GM12801 (cell line): Measurements from ENCODE around the gene EFCAB6.

Experiments
- TF ChIP-seq, protein P1 (sequence below): IDR thresholded peaks from one replicate; pipeline ENCODE4 v1.5.1; 2011; ENCODE audit warnings: control low read depth; ENCODE audit not compliant: insufficient read length; ENCODE audit errors: extremely low read depth

Gene EFCAB6

DNA sequence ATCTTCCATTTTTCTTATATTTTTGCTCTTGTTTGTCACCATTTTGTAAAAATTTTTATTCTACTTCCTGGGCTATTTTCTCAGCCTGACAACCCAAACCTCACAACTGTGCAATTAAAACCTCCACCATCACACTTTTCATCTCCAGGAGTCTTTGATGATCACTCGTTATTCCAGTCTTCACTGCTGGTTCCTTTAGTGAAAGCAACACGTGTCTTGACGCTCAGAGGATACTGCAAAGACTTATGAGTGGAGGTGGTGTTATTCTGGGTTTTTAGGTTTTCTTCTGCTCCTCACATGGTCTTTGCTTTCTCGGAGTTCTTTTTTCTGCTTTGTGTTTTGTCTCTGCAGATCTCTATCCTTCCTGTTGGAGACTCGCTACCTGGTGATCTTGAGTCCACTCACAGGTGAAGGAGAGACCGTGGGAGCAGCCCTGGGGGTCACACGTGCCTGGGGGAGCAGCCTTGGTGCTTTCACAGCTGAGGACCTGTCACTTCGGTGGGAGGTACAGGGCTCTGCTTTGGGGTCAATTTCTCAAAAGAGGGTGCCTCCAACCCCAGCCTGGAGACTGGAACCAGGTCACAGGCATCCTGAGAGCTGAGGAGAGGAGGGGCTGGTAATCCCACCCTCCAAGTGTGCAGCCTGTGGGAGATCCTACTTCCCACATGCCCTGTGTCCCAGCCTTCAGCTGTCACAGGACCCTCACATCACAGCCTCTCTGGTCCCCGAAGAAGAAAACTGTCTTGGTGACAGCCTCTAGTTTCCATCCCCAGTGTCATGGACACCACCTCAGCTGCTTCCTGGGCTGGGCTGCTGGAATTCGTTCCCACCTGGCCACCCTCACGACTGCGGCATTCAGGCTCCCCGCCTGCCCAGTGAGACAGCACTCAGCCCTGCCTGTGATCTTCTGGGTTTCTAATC is 39.2 kb upstream of the EFCAB6 start:
- TF ChIP-seq, protein P1, sequence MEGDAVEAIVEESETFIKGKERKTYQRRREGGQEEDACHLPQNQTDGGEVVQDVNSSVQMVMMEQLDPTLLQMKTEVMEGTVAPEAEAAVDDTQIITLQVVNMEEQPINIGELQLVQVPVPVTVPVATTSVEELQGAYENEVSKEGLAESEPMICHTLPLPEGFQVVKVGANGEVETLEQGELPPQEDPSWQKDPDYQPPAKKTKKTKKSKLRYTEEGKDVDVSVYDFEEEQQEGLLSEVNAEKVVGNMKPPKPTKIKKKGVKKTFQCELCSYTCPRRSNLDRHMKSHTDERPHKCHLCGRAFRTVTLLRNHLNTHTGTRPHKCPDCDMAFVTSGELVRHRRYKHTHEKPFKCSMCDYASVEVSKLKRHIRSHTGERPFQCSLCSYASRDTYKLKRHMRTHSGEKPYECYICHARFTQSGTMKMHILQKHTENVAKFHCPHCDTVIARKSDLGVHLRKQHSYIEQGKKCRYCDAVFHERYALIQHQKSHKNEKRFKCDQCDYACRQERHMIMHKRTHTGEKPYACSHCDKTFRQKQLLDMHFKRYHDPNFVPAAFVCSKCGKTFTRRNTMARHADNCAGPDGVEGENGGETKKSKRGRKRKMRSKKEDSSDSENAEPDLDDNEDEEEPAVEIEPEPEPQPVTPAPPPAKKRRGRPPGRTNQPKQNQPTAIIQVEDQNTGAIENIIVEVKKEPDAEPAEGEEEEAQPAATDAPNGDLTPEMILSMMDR = no peak

DNA sequence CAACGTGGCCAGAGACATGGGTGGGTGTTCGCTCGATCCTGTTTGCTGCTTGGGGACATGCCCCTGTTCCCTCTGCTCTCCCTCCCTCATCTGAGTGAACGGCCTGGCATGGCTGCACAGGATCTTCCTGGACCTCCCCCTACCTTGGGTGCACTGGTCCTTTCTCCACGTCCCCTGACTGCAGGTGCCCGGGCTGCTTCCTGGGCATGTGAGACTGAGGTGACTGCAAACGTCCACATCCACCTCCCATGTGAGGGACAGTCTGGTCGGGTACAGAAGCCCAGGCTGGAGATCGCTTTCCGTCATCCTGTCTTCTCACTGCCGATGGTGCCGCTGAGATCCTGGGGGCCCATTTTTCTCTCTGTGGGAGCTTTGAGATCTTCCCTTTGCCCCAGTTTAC is 38.4 kb upstream of the EFCAB6 start:
- TF ChIP-seq, protein P1 = no peak

DNA sequence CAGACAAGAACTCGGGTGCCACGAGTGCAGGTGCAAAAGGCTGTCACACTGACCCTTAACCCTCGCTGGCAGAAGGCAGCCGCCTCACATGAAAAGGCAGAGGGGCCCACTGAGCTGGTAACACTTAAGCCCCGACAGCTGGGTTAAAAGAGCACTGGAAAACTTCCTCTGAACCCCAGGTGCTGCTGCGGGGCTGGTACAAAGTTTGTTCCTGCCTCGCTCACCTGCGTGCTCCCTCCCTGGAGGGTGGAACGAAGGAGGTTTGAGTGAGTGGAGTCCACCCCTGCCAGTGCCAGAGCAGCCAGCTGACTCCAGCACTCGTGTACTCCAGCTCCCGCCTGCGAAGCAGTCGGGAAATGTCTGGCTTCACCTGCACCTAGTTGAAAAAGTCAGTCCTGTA is 37.6 kb upstream of the EFCAB6 start:
- TF ChIP-seq, protein P1 = no peak

DNA sequence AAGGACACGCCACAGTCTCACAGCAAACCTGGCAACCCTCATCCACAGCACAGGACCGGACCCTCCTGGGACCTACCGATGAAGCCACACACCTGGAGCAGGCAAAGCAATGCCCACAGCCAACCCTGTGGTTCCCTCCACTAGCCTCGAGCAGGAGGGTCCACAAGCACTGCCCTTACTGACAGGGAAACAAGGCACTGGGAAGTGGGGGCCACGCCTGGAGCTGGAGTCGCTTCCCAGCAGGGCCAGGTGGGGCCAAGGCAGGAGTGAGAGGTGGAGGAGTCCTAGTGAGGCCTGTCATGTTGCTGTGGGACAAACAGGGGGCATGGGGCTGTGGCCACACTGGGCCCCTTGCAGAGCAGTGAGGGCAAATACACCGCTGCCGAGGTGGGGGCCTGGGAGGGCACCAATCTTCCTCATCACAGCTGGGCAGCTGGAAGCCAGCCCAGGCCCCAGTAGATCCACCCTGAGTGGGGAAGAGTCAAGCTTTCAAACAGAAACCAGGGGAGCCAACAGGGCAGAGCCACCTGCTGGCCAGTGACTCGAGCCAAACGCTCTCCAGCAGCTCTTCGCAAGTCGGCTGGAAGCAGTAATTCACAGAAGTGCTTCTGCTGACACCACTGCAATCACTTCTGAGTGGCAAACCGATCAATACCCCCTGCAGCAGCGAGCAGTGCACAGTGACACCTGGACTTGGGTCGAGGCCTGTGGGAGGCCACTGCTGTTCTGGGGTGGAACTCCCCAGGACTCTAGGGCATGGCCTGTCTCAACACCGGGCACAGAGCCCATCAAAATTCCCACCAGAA is 36.5 kb upstream of the EFCAB6 start:
- TF ChIP-seq, protein P1 = no peak

DNA sequence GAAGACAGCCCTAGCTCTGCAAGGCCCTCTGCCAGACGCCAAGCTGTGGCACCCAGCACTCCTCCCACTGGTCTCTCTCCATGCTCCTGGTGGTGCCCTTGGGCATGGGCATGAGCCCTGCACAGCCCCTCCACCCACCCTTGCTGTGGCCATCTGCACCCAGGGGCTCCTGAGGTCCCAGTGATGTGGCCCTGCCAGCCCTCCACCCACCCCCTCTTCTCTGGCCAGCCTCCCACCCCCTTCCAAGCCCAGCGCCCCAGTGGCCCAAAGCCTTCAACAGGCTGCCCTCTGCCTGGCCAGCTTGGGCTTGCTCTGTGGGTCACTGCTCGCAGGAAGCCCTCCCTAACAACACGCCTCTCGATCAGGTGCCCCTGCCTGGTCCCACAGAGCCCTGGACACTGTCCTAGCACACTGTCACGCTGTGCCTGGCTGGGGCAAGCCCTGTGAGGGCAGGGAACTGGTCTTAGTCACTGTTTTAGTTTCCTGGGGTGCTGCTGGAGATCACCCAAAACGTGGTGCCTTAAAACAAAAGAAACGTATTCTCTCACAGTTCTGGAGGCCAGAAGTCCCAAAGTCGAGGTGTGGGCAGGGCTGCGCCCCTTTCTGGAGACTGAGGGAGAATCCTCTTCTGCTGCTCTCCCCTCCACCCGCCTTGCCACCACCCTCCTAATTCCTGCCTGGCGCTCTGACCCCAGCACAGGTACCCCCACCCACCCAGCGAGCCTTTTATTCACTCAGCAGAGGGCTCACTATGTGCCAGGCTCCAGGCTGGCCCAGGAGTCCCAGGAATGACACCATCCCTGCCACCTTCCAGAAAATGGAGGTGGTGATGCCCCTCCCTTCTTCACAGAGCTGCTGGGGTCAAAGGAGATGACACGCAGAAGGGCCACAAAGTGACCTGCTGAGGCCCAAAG is 35.5 kb upstream of the EFCAB6 start:
- TF ChIP-seq, protein P1 = no peak

DNA sequence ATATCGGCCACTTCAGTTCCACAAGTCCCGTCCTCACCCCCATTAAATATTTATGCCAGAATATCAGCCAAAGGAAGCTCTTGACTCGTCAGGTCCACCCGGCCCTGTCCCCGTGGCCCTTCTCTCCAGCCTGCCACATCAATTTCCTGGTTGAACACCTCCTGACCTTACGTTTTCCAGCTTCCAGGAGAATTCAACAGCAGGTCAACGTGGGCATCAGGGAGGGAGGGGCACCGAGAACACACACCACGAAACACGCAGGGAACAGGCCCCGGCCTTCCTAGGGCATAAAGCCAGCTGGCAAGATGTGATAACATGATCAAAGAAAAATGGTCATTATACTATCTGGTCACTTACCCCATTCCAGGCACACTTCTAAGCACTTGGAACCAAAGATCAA is 34.9 kb upstream of the EFCAB6 start:
- TF ChIP-seq, protein P1 = no peak
